ENCODE measurements around the gene POLN.

DNA sequence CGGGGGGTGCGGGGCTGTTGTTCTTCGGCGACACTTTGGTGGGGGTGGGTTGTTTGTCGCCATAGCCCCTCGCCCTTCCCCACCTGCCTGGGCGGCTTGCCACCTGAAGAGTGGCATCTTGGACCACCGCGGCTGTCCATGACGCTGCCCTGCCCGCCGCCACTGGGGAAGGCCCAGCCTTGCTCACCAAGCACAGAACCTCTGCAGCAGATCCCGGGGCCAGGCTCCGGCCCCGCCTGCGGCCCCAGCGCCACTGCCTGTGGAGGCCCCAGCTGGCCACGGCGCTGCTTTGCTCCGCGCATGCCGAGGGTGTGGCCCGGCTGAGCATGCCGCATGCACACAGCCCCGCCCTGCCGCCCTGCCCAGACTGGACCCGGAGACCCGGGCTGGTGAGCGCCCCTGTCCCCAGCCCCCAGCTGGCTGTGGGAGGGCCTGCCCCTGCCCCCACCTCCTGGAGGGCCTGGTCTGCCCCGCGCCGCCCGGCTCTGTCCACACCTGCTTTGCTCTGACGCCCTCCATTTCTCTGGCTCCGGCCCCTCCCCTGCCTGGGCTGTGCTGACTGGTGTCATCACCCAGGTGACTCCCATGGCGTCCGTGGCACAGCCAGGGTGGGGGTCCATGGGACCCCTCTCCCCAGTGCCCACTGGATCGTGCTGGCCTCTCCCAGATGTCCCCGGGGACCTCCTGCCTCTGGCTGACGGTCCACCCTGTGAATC, 177.5 kb downstream of the POLN start:
- TF ChIP-seq EZH2 (IDR thresholded peaks at IDR 0.05; ENCODE audit: low read length): no peak
- TF ChIP-seq, protein P1, sequence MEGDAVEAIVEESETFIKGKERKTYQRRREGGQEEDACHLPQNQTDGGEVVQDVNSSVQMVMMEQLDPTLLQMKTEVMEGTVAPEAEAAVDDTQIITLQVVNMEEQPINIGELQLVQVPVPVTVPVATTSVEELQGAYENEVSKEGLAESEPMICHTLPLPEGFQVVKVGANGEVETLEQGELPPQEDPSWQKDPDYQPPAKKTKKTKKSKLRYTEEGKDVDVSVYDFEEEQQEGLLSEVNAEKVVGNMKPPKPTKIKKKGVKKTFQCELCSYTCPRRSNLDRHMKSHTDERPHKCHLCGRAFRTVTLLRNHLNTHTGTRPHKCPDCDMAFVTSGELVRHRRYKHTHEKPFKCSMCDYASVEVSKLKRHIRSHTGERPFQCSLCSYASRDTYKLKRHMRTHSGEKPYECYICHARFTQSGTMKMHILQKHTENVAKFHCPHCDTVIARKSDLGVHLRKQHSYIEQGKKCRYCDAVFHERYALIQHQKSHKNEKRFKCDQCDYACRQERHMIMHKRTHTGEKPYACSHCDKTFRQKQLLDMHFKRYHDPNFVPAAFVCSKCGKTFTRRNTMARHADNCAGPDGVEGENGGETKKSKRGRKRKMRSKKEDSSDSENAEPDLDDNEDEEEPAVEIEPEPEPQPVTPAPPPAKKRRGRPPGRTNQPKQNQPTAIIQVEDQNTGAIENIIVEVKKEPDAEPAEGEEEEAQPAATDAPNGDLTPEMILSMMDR (optimal IDR thresholded peaks at IDR 0.05 in 1 of 3, IDR thresholded peaks at IDR 0.05 in 1 of 3, conservative IDR thresholded peaks at IDR 0.05 in 1 of 3; ENCODE audit: extremely low read depth in 1 of 3, insufficient read depth in 2 of 3, low read length in 3 of 3): no peak

Measured in keratinocyte (primary cell).